Smooth muscle cell (in vitro differentiated cells): ENCODE results near the gene C16orf74. TPM values are rescaled to one million over a fixed set of nuclear protein-coding genes. Genes with fewer than 3 reads are reported as not detected.

ENCODE experiments used
- DNase-seq: peaks from one replicate; lab custom pipeline; 2025; ENCODE audit not compliant: unreplicated experiment; lab: John Stamatoyannopoulos, UW
- H2AFZ ChIP-seq: fragments of 200-600 bp; sonication (generic); 2 replicates; pipeline ENCODE4 v1.6.0; 2016; ENCODE audit warnings: antibody characterized with exemption, low read depth, mild to moderate bottlenecking
- H3F3A ChIP-seq: fragments of 200-600 bp; sonication (generic); 2 replicates; pipeline ENCODE4 v1.6.0; 2017; ENCODE audit warnings: antibody characterized with exemption, low read depth
- H3K27ac ChIP-seq: fragments of 200-600 bp; sonication (generic); 2 replicates; pipeline ENCODE4 v1.5.1; 2016; ENCODE audit warnings: low read depth, mild to moderate bottlenecking
- H3K27me3 ChIP-seq: fragments of 200-600 bp; sonication (generic); 2 replicates; pipeline ENCODE4 v1.6.1; 2016; ENCODE audit warnings: low read depth, mild to moderate bottlenecking
- H3K36me3 ChIP-seq: fragments of 200-600 bp; sonication (generic); 2 replicates; pipeline ENCODE4 v1.5.1; 2016; ENCODE audit warnings: low read depth
- H3K4me1 ChIP-seq: fragments of 200-600 bp; sonication (generic); 2 replicates; pipeline ENCODE4 v1.5.1; 2016; ENCODE audit warnings: low read depth
- H3K4me2 ChIP-seq: fragments of 200-600 bp; sonication (generic); 2 replicates; pipeline ENCODE4 v1.6.0; 2016; ENCODE audit warnings: mild to moderate bottlenecking
- H3K4me3 ChIP-seq: fragments of 200-600 bp; sonication (generic); 2 replicates; pipeline ENCODE4 v1.5.1; 2016; ENCODE audit warnings: mild to moderate bottlenecking
- H3K79me2 ChIP-seq: fragments of 200-600 bp; sonication (generic); 2 replicates; pipeline ENCODE4 v1.6.0; 2016; ENCODE audit warnings: low read depth, mild to moderate bottlenecking
- H3K9ac ChIP-seq: fragments of 200-600 bp; sonication (generic); 2 replicates; pipeline ENCODE4 v1.6.0; 2016; ENCODE audit warnings: low read depth
- H3K9me3 ChIP-seq: fragments of 200-600 bp; sonication (generic); replicated peaks from 2 replicates; pipeline ENCODE4 v1.5.1; 2016; ENCODE audit warnings: low read depth
- H4K20me1 ChIP-seq: fragments of 200-600 bp; sonication (generic); 2 replicates; pipeline ENCODE4 v1.6.0; 2016; ENCODE audit warnings: low read depth
- CTCF ChIP-seq: fragments of 200-600 bp; sonication (generic); IDR thresholded peaks from 2 replicates; pipeline ENCODE4 v1.5.1; 2017; ENCODE audit warnings: borderline replicate concordance, mild to moderate bottlenecking, antibody characterized with exemption; ENCODE audit not compliant: insufficient read depth, poor library complexity, severe bottlenecking
- WGBS: methylation state at CpG from one replicate; pipeline ENCODE4 v1.1.7; 2016; ENCODE audit warnings: low lambda C conversion rate; 5-methylcytosine and 5-hydroxymethylcytosine counted together
- polyA plus RNA-seq: library from polyadenylated mRNA; unstranded; fragments of >200 nt; fragmentation: Nextera tagmentation; extraction: Ambion mirVana; gene quantifications from 2 replicates; pipeline ENCODE4 v1.2.1, GENCODE V29; 2016
- total RNA-seq: library from RNA; depleted of rRNA; stranded (reverse); fragments of >200 nt; gene quantifications from 2 replicates; pipeline ENCODE4 v1.2.3, GENCODE V29; 2014

Gene C16orf74
- total and polyA plus RNA-seq, 2 experiments from 2014 or later, result 0.31 to 1.7 TPM

- Histone ChIP-seq H3K36me3 (no peaks in the 10 kb centered on the region), H3K4me3 (no peak overlapping the region), H4K20me1 (no peaks in the 10 kb centered on the region), H3K4me1 (peaks cover 12% of the 10 kb centered on the region), H3K9ac (no peak overlapping the region), H3K9me3 (no peaks in the 10 kb centered on the region), H3K4me2 (no peak overlapping the region), H2AFZ (no peak overlapping the region), H3F3A (no peaks in the 10 kb centered on the region), H3K27me3 (no peaks in the 10 kb centered on the region), H3K27ac (no peak overlapping the region), H3K79me2 (no peaks in the 10 kb centered on the region)
- no peak for DNase-seq
- 41% methylated on average over 11 of the region's 11 CpGs for WGBS
- peak; percentile 50 for TF ChIP-seq CTCF
Observed at GRCh38 chr16:85718682-85719081, 32.2 kb downstream of the C16orf74 start.

- no peaks in the 10 kb centered on the region for H3K9me3 ChIP-seq
- no peak overlapping the region for H3K9ac ChIP-seq
- no peak for TF ChIP-seq CTCF
- no peak overlapping the region for H3K27ac ChIP-seq
- no peaks in the 10 kb centered on the region for H3K36me3 ChIP-seq
- peaks cover 12% of the 10 kb centered on the region for H3K4me1 ChIP-seq
- no peaks in the 10 kb centered on the region for H3K27me3 ChIP-seq
- WGBS, result 53% methylated on average over 6 of the region's 6 CpGs
- no peaks in the 10 kb centered on the region for H3K79me2 ChIP-seq
- no peak overlapping the region for H3K4me2 ChIP-seq
- H3F3A ChIP-seq, result no peaks in the 10 kb centered on the region
- H4K20me1 ChIP-seq, result no peaks in the 10 kb centered on the region
- no peak overlapping the region for H2AFZ ChIP-seq
- H3K4me3 ChIP-seq, result no peak overlapping the region
- no peak for DNase-seq
Observed at GRCh38 chr16:85718153-85718477, 32.8 kb downstream of the C16orf74 start.

- no peak overlapping the region for H2AFZ ChIP-seq
- peaks cover 12% of the 10 kb centered on the region for H3K4me1 ChIP-seq
- no peaks in the 10 kb centered on the region for H3F3A ChIP-seq
- peak; percentile 73 for TF ChIP-seq CTCF
- no peak overlapping the region for H3K4me3 ChIP-seq
- no peaks in the 10 kb centered on the region for H3K79me2 ChIP-seq
- H3K27me3 ChIP-seq, result no peaks in the 10 kb centered on the region
- no peaks in the 10 kb centered on the region for H3K9me3 ChIP-seq
- peak; percentile 13 for DNase-seq
- no peaks in the 10 kb centered on the region for H3K36me3 ChIP-seq
- H3K4me2 ChIP-seq, result no peak overlapping the region
- H3K9ac ChIP-seq, result no peak overlapping the region
- WGBS, result 53% methylated on average over 21 of the region's 21 CpGs
- H3K27ac ChIP-seq, result no peak overlapping the region
- H4K20me1 ChIP-seq, result no peaks in the 10 kb centered on the region
Observed at GRCh38 chr16:85717393-85718152, 33.3 kb downstream of the C16orf74 start.

GRCh38 chr16:85716680-85717038 is 34.2 kb downstream of the C16orf74 start:
- Histone ChIP-seq H3K27ac (no peak overlapping the region), H3F3A (no peaks in the 10 kb centered on the region), H3K27me3 (no peaks in the 10 kb centered on the region), H3K4me2 (no peak overlapping the region), H3K4me3 (no peak overlapping the region), H3K79me2 (no peaks in the 10 kb centered on the region), H3K9ac (no peak overlapping the region), H3K4me1 (peaks cover 12% of the 10 kb centered on the region), H2AFZ (no peak overlapping the region), H4K20me1 (no peaks in the 10 kb centered on the region), H3K36me3 (no peaks in the 10 kb centered on the region), H3K9me3 (no peaks in the 10 kb centered on the region)
- WGBS, result 40% methylated on average over 2 of the region's 3 CpGs
- DNase-seq, result no peak
- no peak for TF ChIP-seq CTCF
